HG03064 (cell line): ENCODE data around the gene MRRF.
A peak's percentile ranks its signal among the peaks of the same experiment; 100 is the strongest.

Experiments used
- ATAC-seq: cut with Tn5 transposase; IDR thresholded peaks from one replicate; pipeline ENCODE4 v1.9.1; 2021; ENCODE audit warnings: low read depth; ENCODE audit not compliant: unreplicated experiment

MRRF gene

DNA sequence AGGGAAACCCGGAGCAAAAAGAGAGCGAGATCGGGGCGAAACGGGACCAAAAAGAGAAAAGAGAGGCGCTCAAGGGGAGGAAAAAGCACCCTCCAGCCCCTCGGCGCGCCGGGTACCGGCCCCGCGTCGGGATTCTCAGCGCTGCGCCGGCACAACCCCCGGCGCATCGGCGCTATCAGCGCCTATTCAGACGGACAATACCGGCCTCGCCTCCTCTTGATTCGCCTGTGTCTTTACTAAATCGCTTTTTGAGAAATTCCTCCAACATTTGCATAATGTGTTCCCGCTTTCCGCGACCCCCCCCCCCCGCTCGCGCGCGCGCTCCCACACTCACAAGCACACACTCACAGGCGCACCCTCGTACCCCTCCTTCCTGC, 36.5 kb upstream of the MRRF start:
- ATAC-seq = no peak

GRCh38 chr9:122228568-122229484, 35.9 kb upstream of the MRRF start, which contains the start of gene LHX6:
LHX6 (minus strand) TSS chr9:122228957; CDS start chr9:122228740, 217 bp downstream.
- no peak for ATAC-seq

DNA sequence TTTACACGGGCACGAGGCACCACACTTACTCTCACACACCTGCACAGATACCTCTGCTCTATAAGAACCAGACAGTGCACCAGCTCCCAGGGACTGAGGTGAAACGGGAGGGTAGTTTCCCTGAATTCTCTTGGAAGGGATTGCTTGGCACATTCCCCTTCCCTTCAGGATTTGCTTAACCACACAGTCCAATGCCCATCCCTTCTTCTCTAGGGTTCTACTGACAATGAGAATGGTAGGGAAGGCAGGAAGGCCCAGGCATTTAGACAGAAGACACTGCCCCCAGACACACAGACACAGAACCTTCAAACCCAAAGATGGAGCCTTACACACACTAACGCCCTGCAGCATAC, 35.2 kb upstream of the MRRF start:
- ATAC-seq = no peak

DNA sequence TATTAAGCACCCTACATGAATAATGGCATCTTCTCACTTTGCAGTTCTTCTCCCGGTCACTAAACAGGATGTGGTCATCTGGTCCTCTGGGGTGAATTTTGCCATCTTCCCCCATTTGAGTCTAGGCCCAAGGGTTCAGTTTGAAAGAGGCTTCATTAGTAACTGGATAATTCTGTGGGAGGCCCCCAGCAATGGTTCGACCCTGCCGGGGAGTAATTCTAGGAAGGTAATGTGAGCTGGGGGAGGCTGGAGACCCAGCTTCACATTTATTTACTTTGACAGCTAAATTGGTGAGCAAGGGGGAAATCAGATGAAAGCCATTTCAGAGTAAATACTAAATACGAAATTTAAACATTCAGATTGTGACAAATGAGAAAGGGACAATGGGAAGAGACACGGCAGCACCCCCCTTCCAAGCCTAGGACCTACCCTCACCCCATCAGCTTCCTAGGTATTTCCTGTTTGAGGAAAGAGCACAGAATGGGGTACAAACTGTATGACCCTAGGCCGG, 31.8 kb upstream of the MRRF start:
- no peak for ATAC-seq

DNA sequence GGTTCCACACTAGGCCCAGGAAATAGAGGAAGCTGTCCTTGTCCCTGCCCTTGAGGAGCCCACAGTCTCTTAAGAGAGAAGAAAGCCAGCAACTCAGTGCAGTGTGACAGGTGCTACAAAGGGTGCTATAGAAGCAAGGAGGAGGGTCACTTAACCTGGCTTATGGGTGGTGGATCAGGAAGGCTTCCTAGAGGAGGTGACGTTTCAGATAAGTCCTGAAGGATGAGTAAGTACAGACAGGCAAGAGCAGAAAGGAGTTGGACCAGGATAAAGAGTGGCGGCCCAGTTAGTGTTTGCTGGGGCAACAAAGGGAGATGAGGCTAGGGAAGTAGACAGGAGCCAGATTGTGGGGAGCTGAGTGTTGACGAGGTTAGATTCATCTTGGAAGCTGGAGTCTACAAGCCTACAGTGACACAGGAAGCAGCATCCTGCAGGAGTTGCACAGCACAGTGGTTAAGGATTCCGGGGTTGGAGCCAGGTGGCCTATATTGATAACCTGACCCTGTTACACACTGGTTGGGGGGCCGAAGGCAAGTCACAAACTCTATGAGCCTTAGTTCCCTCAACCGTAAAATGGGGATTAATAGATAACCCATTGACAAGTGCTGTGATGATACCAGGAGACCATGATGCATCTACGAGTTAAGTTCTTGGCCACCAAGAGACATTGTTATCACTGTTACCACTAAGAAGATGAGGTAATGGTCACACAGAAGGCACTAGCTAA, 30.5 kb upstream of the MRRF start:
- no peak for ATAC-seq

GRCh38 chr9:122236681-122237080, 28.0 kb upstream of the MRRF start:
- no peak for ATAC-seq

DNA sequence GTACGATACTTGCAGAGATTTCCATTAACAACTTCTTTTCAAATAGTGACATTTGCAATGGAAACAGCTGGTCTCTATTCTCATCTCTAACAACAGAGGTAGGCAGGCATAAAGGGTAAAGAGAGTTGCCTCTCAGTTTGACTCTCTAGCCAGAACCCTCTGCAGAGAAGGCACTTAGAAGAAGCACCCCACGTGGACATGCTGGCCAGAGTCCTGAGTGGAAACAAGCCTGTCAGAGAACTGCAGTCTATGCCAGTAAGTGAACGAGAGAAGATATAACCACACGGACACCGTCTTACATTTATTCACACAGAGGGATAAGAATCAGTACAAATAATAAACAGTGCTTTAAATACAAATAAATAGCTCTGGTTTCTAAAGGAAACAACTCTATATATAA, 25.0 kb upstream of the MRRF start:
- ATAC-seq = no peak

DNA sequence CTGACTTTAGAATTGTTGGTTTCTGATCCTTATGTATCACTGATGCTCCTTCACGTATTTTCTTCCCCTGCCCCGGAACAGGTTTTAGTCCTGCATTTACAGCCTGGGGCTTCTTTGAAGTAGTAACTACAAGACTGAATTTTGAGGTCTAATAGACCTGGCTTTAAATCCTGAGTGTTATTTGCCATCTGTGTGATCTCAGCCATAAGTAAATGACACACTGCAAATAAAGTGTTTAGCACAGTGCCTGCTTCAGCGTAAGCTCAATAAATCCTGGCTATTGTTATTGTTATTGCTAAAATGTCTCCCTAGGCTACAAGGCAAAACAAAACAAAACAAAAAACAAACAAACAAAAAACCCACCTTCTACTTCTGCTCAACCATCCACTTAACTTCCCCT, 20.3 kb upstream of the MRRF start:
- no peak for ATAC-seq

DNA sequence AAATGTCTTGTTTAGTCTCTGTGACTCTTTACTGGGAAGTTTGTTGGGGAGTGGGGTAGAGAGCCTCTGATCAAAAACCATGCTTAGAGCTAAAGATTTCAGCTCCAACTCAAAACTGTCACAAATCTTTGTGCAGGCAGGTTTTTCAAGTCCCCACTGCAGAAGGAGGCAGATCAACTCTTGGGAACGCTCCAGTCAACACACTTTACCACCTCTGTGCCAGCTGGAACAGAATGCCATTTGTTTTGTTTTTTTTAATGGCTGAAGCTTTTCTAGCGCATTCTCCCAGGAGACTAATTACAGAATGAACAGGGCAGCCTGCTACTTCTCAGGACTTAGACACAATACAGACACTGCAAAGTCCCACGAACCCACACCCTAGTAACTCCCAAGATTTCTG, 18.0 kb upstream of the MRRF start:
- ATAC-seq = no peak

DNA sequence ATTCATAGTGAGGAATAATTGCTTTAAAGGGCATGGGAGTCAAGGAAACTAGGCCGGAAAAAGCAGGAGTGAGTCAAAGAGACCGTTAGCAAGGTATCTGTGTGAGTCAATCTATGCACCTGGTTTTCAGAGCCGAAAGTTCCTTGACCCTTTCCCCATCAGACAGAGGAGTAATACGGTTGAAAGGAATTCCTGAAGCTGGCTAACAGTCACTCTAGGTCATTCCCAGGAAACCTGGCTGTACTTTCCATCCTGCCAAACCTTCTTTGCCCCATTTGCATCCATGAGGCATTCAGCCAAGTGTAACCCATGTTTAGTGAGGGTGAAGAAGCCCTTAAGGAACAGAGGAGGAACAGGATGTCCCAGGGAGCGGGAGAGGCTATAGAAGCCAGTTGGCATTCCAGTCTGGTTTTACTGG, 16.2 kb upstream of the MRRF start:
- no peak for ATAC-seq

- ATAC-seq = no peak
Observed at GRCh38 chr9:122251351-122251750, 13.3 kb upstream of the MRRF start.

DNA sequence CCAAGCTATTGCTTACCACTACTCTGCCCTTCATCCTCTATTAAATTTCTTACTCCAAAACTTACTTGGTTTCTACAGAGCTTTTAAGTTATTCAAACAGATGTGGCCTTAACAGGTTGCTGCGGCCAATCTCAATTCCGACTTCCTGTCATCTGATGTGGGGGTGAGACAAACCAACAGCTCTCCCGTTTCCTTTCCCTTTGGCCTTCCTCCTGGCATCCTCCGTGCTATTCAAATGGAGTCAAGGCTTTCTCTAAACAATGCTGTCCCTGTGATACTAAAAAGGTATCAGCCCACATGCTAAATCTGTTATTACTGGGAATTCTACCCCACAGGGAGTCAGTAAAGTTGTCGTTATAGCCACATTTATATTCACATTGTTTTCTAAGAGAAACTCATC, 11.9 kb upstream of the MRRF start:
- ATAC-seq = no peak

GRCh38 chr9:122254761-122255160, 9.9 kb upstream of the MRRF start:
- no peak for ATAC-seq

DNA sequence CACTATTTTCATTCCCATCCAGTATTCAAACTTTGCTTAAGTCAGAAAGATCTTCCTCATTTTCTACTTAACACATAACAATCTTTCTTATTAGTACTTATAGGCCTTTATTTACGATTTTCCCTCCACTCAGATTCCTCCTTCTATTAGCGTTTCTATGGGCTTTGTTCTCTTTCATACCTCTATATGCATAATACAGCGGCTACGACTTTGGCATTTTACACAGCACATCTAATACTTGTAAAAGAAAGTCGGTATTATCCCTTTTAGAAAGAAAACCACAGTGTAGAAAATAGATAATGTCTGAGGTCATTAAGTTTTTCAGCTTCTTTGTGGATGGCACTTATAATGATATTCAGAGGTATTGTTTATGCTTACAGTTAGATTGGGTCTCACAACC, 8.5 kb upstream of the MRRF start:
- ATAC-seq = no peak

GRCh38 chr9:122258886-122259415, 5.7 kb upstream of the MRRF start:
- no peak for ATAC-seq

GRCh38 chr9:122261469-122261881, 3.2 kb upstream of the MRRF start:
- no peak for ATAC-seq

DNA sequence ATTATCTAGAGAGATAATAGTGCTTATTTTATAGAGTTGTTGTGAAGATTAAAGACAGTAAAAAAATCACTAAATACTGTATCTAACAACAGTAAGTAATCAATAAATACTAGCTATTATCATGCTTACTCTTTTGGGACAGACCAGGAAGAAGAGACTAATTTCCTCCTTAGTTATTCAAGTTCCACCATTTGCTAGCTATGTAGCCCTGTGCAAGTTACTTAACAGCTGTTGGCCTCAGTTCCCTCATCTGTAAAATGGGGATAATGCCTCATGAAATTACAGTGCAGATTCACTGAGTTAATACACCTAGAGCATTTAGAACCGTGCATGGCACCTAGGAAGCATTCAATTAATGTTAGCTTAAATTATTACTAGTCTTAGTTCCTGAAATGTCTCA, 2.6 kb upstream of the MRRF start:
- no peak for ATAC-seq

GRCh38 chr9:122263699-122264349, 858 bp upstream of the MRRF start:
- no peak for ATAC-seq

DNA sequence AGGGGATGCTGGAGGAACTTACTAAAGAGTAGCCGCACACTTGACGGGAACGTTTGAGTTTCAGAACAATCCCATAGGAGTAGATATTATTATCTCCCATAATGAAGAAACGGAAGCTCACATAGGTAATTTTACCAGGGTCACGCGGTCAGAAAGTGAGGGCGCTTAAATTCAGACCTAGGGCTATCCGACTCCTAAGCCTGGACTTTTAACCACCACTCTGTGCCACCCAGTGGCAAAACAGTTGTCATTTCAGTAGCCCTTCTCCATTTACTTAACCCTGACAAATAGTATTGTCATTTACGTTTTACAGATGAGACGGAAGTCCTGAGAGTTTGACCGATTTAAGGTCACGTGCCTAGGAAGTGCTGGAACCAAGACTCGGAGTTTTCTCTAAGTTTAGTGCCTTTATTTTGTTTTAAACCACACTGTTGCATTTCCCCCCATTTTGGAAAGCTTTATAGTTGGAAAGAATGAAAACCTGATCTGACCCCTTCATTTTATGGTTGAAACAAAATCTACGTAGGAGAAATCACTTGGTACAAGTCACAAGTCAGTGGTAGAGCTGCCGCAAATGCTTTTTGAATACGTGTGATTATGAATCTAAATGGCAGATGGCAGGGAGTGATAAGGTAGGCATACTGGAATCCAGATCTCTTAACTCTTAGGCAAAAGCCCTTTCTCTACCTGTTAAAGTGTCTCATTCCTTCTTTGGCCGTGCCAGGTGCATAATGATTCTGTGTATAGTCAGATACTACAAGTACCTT, 650 bp downstream of the MRRF start:
- ATAC-seq = peak; percentile 43
